Nephron (organoid): ENCODE data around the gene PPP1R16B.

Source experiments
- H3K27ac Mint-ChIP-seq, 3 experiments: 2 replicates each; pipeline ENCODE4 v1.8.0; 2020; ENCODE audit warnings: mixed read lengths in 3 of 3, mild to moderate bottlenecking in 2 of 3, moderate library complexity in 1 of 3
- H3K27me3 Mint-ChIP-seq: 2 replicates; pipeline ENCODE4 v1.8.0; 2021; ENCODE audit warnings: low read depth, mild to moderate bottlenecking, moderate library complexity, mixed read lengths
- H3K36me3 Mint-ChIP-seq: 2 replicates; pipeline ENCODE4 v1.8.0; 2020; ENCODE audit warnings: low read depth, mixed read lengths
- H3K4me1 Mint-ChIP-seq: 2 replicates; pipeline ENCODE4 v1.8.0; 2020; ENCODE audit warnings: mixed read lengths
- H3K4me3 Mint-ChIP-seq, 3 experiments: 2 replicates each; pipeline ENCODE4 v1.8.0; 2020; ENCODE audit warnings: mild to moderate bottlenecking in 3 of 3, mixed read lengths in 3 of 3, moderate library complexity in 2 of 3
- H3K9me3 Mint-ChIP-seq: 2 replicates; pipeline ENCODE4 v1.8.0; 2020; ENCODE audit warnings: mixed read lengths
- CTCF ChIP-seq, 3 experiments: fragments of 200-600 bp; sonication (generic); IDR thresholded peaks; one replicate each; pipeline ENCODE4 v1.5.0; 2021; ENCODE audit warnings: antibody characterized with exemption in 3 of 3; ENCODE audit not compliant: unreplicated experiment in 3 of 3

The PPP1R16B gene

GRCh38 chr20:38945012-38945411 is 139.5 kb downstream of the PPP1R16B start:
- no peak overlapping the region for H3K27ac Mint-ChIP-seq
- no peaks in the 10 kb centered on the region for H3K27me3 Mint-ChIP-seq
- no peaks in the 10 kb centered on the region for H3K4me1 Mint-ChIP-seq
- no peak for TF ChIP-seq CTCF (IDR thresholded peaks at IDR 0.05; ENCODE audit: unreplicated experiment in 3 of 3)
- peaks cover 55% of the 10 kb centered on the region for H3K36me3 Mint-ChIP-seq
- H3K9me3 Mint-ChIP-seq: no peaks in the 10 kb centered on the region
- H3K4me3 Mint-ChIP-seq: no peak overlapping the region

- H3K9me3 Mint-ChIP-seq: no peaks in the 10 kb centered on the region
- H3K4me1 Mint-ChIP-seq: no peaks in the 10 kb centered on the region
- TF ChIP-seq CTCF (IDR thresholded peaks at IDR 0.05; ENCODE audit: unreplicated experiment in 3 of 3): no peak
- no peaks in the 10 kb centered on the region for H3K27me3 Mint-ChIP-seq
- no peak overlapping the region for H3K27ac Mint-ChIP-seq
- no peak overlapping the region for H3K4me3 Mint-ChIP-seq
- H3K36me3 Mint-ChIP-seq: peaks cover 60% of the 10 kb centered on the region
Observed at GRCh38 chr20:38946836-38947235, 141.3 kb downstream of the PPP1R16B start.

GRCh38 chr20:38947931-38948362 is 142.4 kb downstream of the PPP1R16B start:
- H3K27me3 Mint-ChIP-seq: no peaks in the 10 kb centered on the region
- no peaks in the 10 kb centered on the region for H3K4me1 Mint-ChIP-seq
- H3K27ac Mint-ChIP-seq: no peak overlapping the region
- no peak overlapping the region for H3K4me3 Mint-ChIP-seq
- no peak for TF ChIP-seq CTCF (IDR thresholded peaks at IDR 0.05; ENCODE audit: unreplicated experiment in 3 of 3)
- H3K36me3 Mint-ChIP-seq: peaks cover 58% of the 10 kb centered on the region
- no peaks in the 10 kb centered on the region for H3K9me3 Mint-ChIP-seq

DNA sequence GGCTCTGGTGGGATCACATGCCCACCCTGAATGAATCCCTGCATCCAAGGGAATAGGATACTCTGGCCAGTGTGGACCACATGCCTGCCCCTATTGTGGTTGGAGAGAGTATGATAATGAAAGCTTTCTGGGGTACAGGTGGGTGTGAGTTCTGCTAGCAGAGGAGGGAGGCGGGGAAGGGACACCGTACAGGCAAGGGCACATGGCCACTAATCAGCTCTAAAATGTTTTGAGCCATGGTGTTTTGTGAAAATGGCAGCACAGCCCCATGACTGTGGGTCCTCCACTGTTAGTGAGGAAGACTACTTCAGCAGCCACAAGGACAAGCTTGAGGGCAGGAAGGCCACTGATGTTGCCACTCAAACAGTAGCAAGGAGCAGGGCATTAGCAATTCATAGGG is 144.8 kb downstream of the PPP1R16B start:
- peaks cover 56% of the 10 kb centered on the region for H3K36me3 Mint-ChIP-seq
- no peaks in the 10 kb centered on the region for H3K9me3 Mint-ChIP-seq
- H3K27me3 Mint-ChIP-seq: no peaks in the 10 kb centered on the region
- TF ChIP-seq CTCF (IDR thresholded peaks at IDR 0.05; ENCODE audit: unreplicated experiment in 3 of 3): no peak
- no peak overlapping the region for H3K27ac Mint-ChIP-seq
- no peaks in the 10 kb centered on the region for H3K4me1 Mint-ChIP-seq
- H3K4me3 Mint-ChIP-seq: no peak overlapping the region

GRCh38 chr20:38951611-38952010 is 146.1 kb downstream of the PPP1R16B start:
- no peaks in the 10 kb centered on the region for H3K9me3 Mint-ChIP-seq
- no peaks in the 10 kb centered on the region for H3K27me3 Mint-ChIP-seq
- no peak overlapping the region for H3K4me3 Mint-ChIP-seq
- peaks cover 51% of the 10 kb centered on the region for H3K36me3 Mint-ChIP-seq
- no peak for TF ChIP-seq CTCF (IDR thresholded peaks at IDR 0.05; ENCODE audit: unreplicated experiment in 3 of 3)
- no peak overlapping the region for H3K27ac Mint-ChIP-seq
- no peaks in the 10 kb centered on the region for H3K4me1 Mint-ChIP-seq

GRCh38 chr20:38952153-38952552 is 146.7 kb downstream of the PPP1R16B start:
- no peaks in the 10 kb centered on the region for H3K27me3 Mint-ChIP-seq
- H3K27ac Mint-ChIP-seq: no peak overlapping the region
- peaks cover 45% of the 10 kb centered on the region for H3K36me3 Mint-ChIP-seq

More at GRCh38 chr20:38952153-38952552, 146.7 kb downstream of the PPP1R16B start:
- Mint-ChIP-seq H3K4me3 (no peak overlapping the region), H3K9me3 (no peaks in the 10 kb centered on the region), H3K4me1 (no peaks in the 10 kb centered on the region)
- TF ChIP-seq CTCF (IDR thresholded peaks at IDR 0.05; ENCODE audit: unreplicated experiment in 3 of 3): no peak
